Gastroesophageal sphincter (tissue), 4 donors: ENCODE results near the gene STX4. TPM values are rescaled to one million over a fixed set of nuclear protein-coding genes. Genes with fewer than 3 reads are reported as not detected.

Source experiments
- ATAC-seq: fragments of 150-250 bp; one replicate; pipeline ENCODE4 v1.9.1; 2016; ENCODE audit warnings: mild to moderate bottlenecking, moderate library complexity
- H3K27ac ChIP-seq, 4 donors: fragments of 200-600 bp; sonication (generic) in 3 of 4; 1 replicate in 3 of 4; 2 replicates in 1 of 4; pipeline ENCODE4 v1.5.1; 2016 to 2019
- H3K27me3 ChIP-seq: fragments of 200-600 bp; sonication (generic); one replicate; pipeline ENCODE4 v1.5.1; 2019
- H3K36me3 ChIP-seq, 2 donors: fragments of 200-600 bp; sonication (generic); one replicate each; pipeline ENCODE4 v1.5.1; 2019; ENCODE audit warnings: control low read depth in 1 of 2
- H3K4me1 ChIP-seq, 3 donors: fragments of 200-600 bp; sonication (generic); 1 replicate in 2 of 3; 2 replicates in 1 of 3; pipeline ENCODE4 v1.5.1; 2016 to 2019; ENCODE audit warnings: control low read depth in 2 of 3
- H3K4me3 ChIP-seq, 2 donors: fragments of 200-600 bp; sonication (generic); one replicate each; pipeline ENCODE4 v1.5.1; 2019; ENCODE audit warnings: mild to moderate bottlenecking in 1 of 2, moderate library complexity in 1 of 2
- H3K9me3 ChIP-seq, 3 donors: fragments of 200-600 bp; sonication (generic); one replicate each; pipeline ENCODE4 v1.5.1; 2017 to 2019; ENCODE audit warnings: control low read depth in 2 of 3
- EP300 ChIP-seq: sonication (generic); formaldehyde crosslinking; IDR thresholded peaks from one replicate; pipeline ENCODE4 v1.6.1; 2017; ENCODE audit warnings: antibody characterized with exemption, mild to moderate bottlenecking
- POLR2A ChIP-seq, 2 donors: fragments of 450-650 bp; IDR thresholded peaks; one replicate each; pipeline ENCODE4 v1.6.1; 2017; ENCODE audit warnings: antibody characterized with exemption in 2 of 2, mild to moderate bottlenecking in 2 of 2, moderate library complexity in 1 of 2
- POLR2AphosphoS5 ChIP-seq: sonication (generic); formaldehyde crosslinking; IDR thresholded peaks from one replicate; pipeline ENCODE4 v1.6.1; 2017; ENCODE audit warnings: antibody characterized with exemption
- WGBS, 2 donors: methylation state at CpG; one replicate each; pipeline ENCODE4 v1.1.5; 2018; ENCODE audit warnings: low coverage in 1 of 2; 5-methylcytosine and 5-hydroxymethylcytosine counted together
- total RNA-seq, 4 donors: library from RNA; depleted of rRNA; stranded (reverse); fragments of >200 nt; gene quantifications; one replicate each; pipeline ENCODE4 v1.1.0, GENCODE V29; 2016
- TF ChIP-seq, protein P1 (sequence below), 4 experiments: fragments of 200-600 bp in 2 of 4; fragments of 450-650 bp in 2 of 4; sonication (generic) in 1 of 4; IDR thresholded peaks; one replicate each; pipeline ENCODE4 v1.5.1; 2017 to 2019; ENCODE audit warnings: antibody characterized with exemption in 4 of 4, mild to moderate bottlenecking in 2 of 4, moderate library complexity in 2 of 4

The STX4 gene
- total RNA-seq, 4 donors from 2014 or later: 32.2 to 40.6 (median 37.2) TPM

- TF ChIP-seq POLR2A (IDR thresholded peaks at IDR 0.05): no peak
- no peak for ATAC-seq
- H3K4me3 ChIP-seq: no peak overlapping the region
- H3K4me1 ChIP-seq: peaks cover 0 to 37% (median 4%) of the 10 kb centered on the region in 3 donors
- H3K9me3 ChIP-seq: no peaks in the 10 kb centered on the region
- H3K27me3 ChIP-seq: no peaks in the 10 kb centered on the region
- H3K27ac ChIP-seq: no peak overlapping the region
- H3K36me3 ChIP-seq: peaks cover 0 to 68% of the 10 kb centered on the region in 2 donors
- 65 to 95% methylated on average over 2 of the region's 2 CpGs for WGBS, 2 donors
Measured at GRCh38 chr16:31036691-31037090, 3.3 kb downstream of the STX4 start.

- H3K27ac ChIP-seq: no peak overlapping the region
- H3K4me3 ChIP-seq: no peak overlapping the region
- H3K36me3 ChIP-seq: peaks cover 0 to 86% of the 10 kb centered on the region in 2 donors
- ATAC-seq: no peak
- TF ChIP-seq, protein P1, sequence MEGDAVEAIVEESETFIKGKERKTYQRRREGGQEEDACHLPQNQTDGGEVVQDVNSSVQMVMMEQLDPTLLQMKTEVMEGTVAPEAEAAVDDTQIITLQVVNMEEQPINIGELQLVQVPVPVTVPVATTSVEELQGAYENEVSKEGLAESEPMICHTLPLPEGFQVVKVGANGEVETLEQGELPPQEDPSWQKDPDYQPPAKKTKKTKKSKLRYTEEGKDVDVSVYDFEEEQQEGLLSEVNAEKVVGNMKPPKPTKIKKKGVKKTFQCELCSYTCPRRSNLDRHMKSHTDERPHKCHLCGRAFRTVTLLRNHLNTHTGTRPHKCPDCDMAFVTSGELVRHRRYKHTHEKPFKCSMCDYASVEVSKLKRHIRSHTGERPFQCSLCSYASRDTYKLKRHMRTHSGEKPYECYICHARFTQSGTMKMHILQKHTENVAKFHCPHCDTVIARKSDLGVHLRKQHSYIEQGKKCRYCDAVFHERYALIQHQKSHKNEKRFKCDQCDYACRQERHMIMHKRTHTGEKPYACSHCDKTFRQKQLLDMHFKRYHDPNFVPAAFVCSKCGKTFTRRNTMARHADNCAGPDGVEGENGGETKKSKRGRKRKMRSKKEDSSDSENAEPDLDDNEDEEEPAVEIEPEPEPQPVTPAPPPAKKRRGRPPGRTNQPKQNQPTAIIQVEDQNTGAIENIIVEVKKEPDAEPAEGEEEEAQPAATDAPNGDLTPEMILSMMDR (IDR thresholded peaks at IDR 0.05): no peak
- TF ChIP-seq POLR2A (IDR thresholded peaks at IDR 0.05): no peak
- no peak for TF ChIP-seq POLR2AphosphoS5
- TF ChIP-seq EP300: no peak
- peaks cover 0 to 25% (median 4%) of the 10 kb centered on the region in 3 donors for H3K4me1 ChIP-seq
- no CpG with 5 or more reads among the region's 2 CpGs for WGBS, 2 donors
- no peaks in the 10 kb centered on the region for H3K9me3 ChIP-seq
- H3K27me3 ChIP-seq: no peaks in the 10 kb centered on the region
Measured at GRCh38 chr16:31038993-31039392, 5.6 kb downstream of the STX4 start.

GRCh38 chr16:31042866-31043265 lies 9.5 kb downstream of the STX4 start:
- H3K27me3 ChIP-seq: no peaks in the 10 kb centered on the region
- no peak overlapping the region for H3K27ac ChIP-seq
- H3K4me3 ChIP-seq: no peak overlapping the region
- H3K9me3 ChIP-seq: no peaks in the 10 kb centered on the region
- 89% methylated on average over 7 of the region's 10 CpGs; no CpG with 5 or more reads in 1 of the 2 donors for WGBS, 2 donors
- no peaks in the 10 kb centered on the region for H3K4me1 ChIP-seq
- peaks cover 0 to 54% of the 10 kb centered on the region in 2 donors for H3K36me3 ChIP-seq
- ATAC-seq: no peak
- TF ChIP-seq, protein P1 (IDR thresholded peaks at IDR 0.05): no peak
- TF ChIP-seq EP300: no peak
- TF ChIP-seq POLR2AphosphoS5: no peak
- TF ChIP-seq POLR2A (IDR thresholded peaks at IDR 0.05): no peak

- Histone ChIP-seq H3K36me3 (peaks cover 0 to 49% of the 10 kb centered on the region in 2 donors), H3K4me3 (no peak overlapping the region), H3K27me3 (no peaks in the 10 kb centered on the region), H3K9me3 (no peaks in the 10 kb centered on the region), H3K4me1 (no peaks in the 10 kb centered on the region), H3K27ac (no peak overlapping the region)
- no peak for ATAC-seq
- 100% methylated on average over 1 of the region's 1 CpG; no CpG with 5 or more reads in 1 of the 2 donors for WGBS, 2 donors
- TF ChIP-seq POLR2AphosphoS5 (no peak), EP300 (no peak), POLR2A (IDR thresholded peaks at IDR 0.05) (no peak)
- TF ChIP-seq, protein P1 (IDR thresholded peaks at IDR 0.05): no peak
Measured at GRCh38 chr16:31043352-31043751, 10.0 kb downstream of the STX4 start.

DNA sequence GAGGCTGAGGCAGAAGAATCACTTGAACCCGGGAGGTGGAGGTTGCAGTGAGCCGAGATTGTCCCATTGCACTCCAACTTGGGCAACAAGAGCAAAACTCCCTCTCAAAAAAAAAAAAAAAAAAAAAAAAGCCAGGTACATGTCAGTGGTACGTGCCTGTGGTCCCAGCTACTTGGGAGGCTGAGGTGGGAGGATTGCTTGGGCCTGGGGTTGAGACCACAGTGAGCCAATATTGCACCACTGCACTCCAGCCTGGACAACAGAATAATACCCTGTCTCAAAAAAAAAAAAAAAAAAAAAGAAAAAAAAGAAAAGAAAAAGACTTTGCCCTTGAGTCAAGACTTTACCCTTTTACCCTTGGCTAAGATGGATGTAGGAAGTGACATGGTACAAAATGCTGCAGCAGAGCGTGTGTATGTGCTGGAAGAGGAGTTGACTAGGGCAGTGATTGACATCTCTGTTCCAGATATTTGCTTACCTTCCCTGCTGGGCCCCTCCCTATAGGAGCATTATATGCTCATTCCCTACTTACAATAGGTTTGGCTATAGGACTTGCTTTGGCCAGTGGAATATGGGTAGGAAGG lies 10.6 kb downstream of the STX4 start:
- ATAC-seq: no peak
- Histone ChIP-seq H3K4me3 (no peak overlapping the region), H3K4me1 (no peaks in the 10 kb centered on the region), H3K9me3 (no peaks in the 10 kb centered on the region), H3K27ac (no peak overlapping the region), H3K36me3 (peaks cover 0 to 42% of the 10 kb centered on the region in 2 donors), H3K27me3 (no peaks in the 10 kb centered on the region)
- TF ChIP-seq, protein P1 (IDR thresholded peaks at IDR 0.05): no peak
- TF ChIP-seq EP300 (no peak), POLR2AphosphoS5 (no peak), POLR2A (IDR thresholded peaks at IDR 0.05) (no peak)
- 79 to 87% methylated on average over 2 to 3 of the region's 4 CpGs for WGBS, 2 donors
